H1 (cell line): ENCODE results near the gene OBSCN. TPM values are rescaled to one million over a fixed set of nuclear protein-coding genes. Genes with fewer than 3 reads are reported as not detected.

Experiments
- CREB1 ChIP-seq: IDR thresholded peaks from 2 replicates; pipeline ENCODE4 v1.6.1; 2012; ENCODE audit warnings: inconsistent platforms
- EP300 ChIP-seq, 2 experiments: IDR thresholded peaks; 1 replicate in 1 of 2; 2 replicates in 1 of 2; pipeline ENCODE4 v1.6.1; 2011 to 2012; ENCODE audit warnings: low read depth in 2 of 2, low read length in 2 of 2, mild to moderate bottlenecking in 2 of 2, borderline replicate concordance in 1 of 2, inconsistent platforms in 1 of 2, moderate library complexity in 1 of 2
- NRF1 ChIP-seq: IDR thresholded peaks from 2 replicates; pipeline ENCODE4 v1.6.1; 2011; ENCODE audit warnings: mild to moderate bottlenecking, low read depth, low read length, improper control_type of control experiment
- RXRA ChIP-seq: IDR thresholded peaks from 2 replicates; pipeline ENCODE4 v1.6.1; 2011; ENCODE audit warnings: low read depth, mild to moderate bottlenecking, low read length, moderate library complexity; ENCODE audit not compliant: insufficient read depth
- SAP30 ChIP-seq: fragments of 300-600 bp; sonication (generic); IDR thresholded peaks from 2 replicates; pipeline ENCODE4 v1.7.1; 2012; ENCODE audit warnings: low read length, moderate library complexity, mild to moderate bottlenecking, inconsistent platforms; ENCODE audit not compliant: insufficient read depth, insufficient replicate concordance
- polyA plus RNA-seq, 7 experiments: library from polyadenylated mRNA; depleted of rRNA in 3 of 7; stranded (reverse) in 5 of 7; unstranded in 2 of 7; fragments of >200 nt in 5 of 7; fragments of 200-250 nt in 2 of 7; gene quantifications; 1 replicate in 5 of 7; 2 replicates in 1 of 7; 4 replicates in 1 of 7; pipeline versions ENCODE4 v1.2.1 to v1.2.3, GENCODE V29; 2011 to 2013; ENCODE audit warnings: missing spikeins in 2 of 7, mixed read lengths in 2 of 7
- total RNA-seq: library from RNA; stranded (reverse); fragmentation: NEBNext Ultra II Directional; extraction: Animal tissue kit (Norgen Biotek cat#: 25700); gene quantifications from 2 replicates; pipeline ENCODE4 v1.2.1, GENCODE V29; 2021

OBSCN gene
- total and polyA plus RNA-seq, 2 of the 8 experiments (the other 6 are each of a cell fraction or from before 2014, with no cell fraction given), result 7.5 to 28.4 TPM

- TF ChIP-seq EP300 (IDR thresholded peaks at IDR 0.05; ENCODE audit: borderline replicate concordance in 1 of 2, low read depth in 2 of 2, low read length in 2 of 2) (no peak), RXRA (no peak), NRF1 (no peak), SAP30 (no peak), CREB1 (no peak)
Measured at GRCh38 chr1:228209657-228210056, 1.8 kb downstream of the OBSCN start (continued).
